GM13976 (cell line): ENCODE results near the gene LASP1.
"Not testable (repeated sequence)": the region's sequence is repeated elsewhere in the genome, so short reads cannot be mapped to it uniquely, and the experiment has no call there.

Experiments used
- DNase-seq: peaks from one replicate; pipeline ENCODE4 v3.0.0; 2012; ENCODE audit warnings: low spot score
- in situ Hi-C: fragments of 300-500 bp; cut with MboI; formaldehyde crosslinking; loops from one replicate; pipeline ENCODE4 v1.12.0; 2022; ENCODE audit warnings: low sequenced_read_pairs, mixed read lengths, inconsistent platforms; ENCODE audit not compliant: unreplicated experiment
- TF ChIP-seq, protein P1 (sequence below): IDR thresholded peaks from 2 replicates; pipeline ENCODE4 v1.5.1; 2012; ENCODE audit warnings: borderline replicate concordance, mild to moderate bottlenecking; ENCODE audit not compliant: insufficient read depth; ENCODE audit errors: extremely low read depth, missing control alignments, control extremely low read depth

LASP1 gene

DNA sequence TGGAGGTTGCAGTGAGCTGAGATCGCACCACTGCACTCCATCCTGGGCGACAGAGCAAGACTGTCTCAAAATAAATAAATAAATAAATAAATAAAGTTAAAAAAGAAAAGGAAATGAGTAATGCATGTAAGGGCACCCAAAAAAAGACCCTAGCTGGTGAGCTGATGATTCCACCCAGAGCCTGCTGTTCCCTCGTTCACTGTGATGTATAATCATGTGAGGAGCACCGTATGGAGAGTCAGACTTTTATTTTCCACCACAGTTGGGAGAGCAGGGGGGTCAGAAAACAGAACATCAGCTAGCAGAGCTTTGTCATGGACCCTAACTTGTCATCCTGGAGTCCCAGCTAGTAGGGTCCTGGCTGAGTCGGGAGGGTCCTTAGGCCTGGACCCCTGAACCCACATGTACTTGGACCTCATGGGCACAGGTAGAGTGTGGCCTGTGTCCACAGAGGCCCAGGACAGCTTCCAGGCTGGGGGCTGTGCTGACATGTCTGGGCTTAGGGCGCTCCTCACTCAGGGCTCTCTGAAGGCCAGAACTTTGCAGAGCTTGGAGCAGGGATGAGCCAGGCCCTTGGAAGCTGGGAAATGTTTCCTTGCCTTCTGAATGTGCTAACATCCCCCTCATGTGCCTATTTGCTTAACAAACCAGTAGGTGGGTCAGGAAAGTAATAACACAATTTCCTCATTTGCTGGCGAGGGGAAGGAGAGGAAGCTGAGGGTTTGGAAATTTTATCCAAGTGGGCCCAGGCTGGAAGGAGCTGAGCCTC lies 36.8 kb downstream of the LASP1 start:
- TF ChIP-seq, protein P1, sequence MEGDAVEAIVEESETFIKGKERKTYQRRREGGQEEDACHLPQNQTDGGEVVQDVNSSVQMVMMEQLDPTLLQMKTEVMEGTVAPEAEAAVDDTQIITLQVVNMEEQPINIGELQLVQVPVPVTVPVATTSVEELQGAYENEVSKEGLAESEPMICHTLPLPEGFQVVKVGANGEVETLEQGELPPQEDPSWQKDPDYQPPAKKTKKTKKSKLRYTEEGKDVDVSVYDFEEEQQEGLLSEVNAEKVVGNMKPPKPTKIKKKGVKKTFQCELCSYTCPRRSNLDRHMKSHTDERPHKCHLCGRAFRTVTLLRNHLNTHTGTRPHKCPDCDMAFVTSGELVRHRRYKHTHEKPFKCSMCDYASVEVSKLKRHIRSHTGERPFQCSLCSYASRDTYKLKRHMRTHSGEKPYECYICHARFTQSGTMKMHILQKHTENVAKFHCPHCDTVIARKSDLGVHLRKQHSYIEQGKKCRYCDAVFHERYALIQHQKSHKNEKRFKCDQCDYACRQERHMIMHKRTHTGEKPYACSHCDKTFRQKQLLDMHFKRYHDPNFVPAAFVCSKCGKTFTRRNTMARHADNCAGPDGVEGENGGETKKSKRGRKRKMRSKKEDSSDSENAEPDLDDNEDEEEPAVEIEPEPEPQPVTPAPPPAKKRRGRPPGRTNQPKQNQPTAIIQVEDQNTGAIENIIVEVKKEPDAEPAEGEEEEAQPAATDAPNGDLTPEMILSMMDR, result no peak
- in situ Hi-C loops, result no loop called here
- DNase-seq, result no peak

DNA sequence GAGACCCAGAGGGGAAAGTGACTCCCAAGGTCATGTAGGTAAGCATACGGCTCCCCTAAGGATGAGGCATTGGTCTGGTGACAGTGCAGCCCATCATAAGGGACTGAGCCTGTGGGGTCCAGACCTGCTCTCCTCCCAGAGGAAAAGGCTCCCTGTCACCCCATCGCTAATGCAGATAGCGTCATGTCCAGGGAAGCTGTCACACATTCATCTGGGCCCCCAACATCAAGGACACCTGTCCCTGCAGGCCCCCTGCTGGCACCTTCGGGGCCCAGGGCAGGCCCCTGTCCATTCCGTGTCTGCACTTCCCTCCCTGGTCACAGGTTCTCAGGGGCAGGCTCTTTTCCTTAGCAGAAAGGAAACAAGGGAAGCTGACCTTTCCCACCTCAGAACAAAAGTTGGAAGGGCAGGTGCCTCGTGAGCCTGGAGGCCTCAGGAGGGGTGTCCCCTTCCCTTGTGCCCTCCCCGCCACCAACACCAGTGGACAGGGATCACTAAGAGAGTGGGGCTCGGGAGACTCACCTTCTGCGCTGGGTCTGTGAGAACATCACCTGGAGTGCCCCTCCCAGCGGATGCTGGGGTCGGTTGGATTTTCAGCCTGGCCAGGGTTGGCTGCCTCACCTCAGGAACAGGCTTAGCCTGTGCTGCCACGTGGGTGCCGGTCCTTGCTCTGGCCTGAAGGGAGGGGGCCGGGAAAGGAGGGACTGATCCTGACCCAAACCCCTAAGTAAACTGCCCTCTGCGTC lies 38.2 kb downstream of the LASP1 start:
- no peak for DNase-seq
- TF ChIP-seq, protein P1, result no peak
- in situ Hi-C loops, result no loop called here

DNA sequence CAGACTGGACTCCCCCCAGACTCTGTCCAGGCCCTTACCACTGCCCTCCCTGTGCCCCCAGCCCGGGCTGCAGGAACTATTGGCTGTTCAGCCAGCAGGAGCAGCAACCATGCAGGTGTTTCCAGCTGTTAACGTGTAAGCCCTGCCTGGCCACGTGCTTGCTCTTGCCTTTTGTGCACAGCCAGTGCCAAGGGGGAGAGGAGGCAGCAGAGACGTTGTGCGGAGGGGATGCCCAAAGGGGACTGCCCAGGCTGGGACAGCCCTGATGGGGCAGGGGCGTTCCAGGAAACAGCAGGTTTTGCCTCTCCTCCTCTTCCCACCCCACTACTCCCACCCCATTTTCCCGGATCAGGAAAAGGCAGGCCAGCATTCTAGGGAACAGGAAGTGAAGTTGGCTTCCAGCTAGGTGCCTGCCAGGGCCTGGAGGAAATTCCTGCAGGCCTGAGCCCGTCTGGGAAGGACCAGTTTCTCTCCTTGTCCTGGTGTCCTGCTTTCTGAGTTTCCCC lies 38.9 kb downstream of the LASP1 start:
- no peak for DNase-seq
- TF ChIP-seq, protein P1, result no peak
- in situ Hi-C loops, result no loop called here

DNA sequence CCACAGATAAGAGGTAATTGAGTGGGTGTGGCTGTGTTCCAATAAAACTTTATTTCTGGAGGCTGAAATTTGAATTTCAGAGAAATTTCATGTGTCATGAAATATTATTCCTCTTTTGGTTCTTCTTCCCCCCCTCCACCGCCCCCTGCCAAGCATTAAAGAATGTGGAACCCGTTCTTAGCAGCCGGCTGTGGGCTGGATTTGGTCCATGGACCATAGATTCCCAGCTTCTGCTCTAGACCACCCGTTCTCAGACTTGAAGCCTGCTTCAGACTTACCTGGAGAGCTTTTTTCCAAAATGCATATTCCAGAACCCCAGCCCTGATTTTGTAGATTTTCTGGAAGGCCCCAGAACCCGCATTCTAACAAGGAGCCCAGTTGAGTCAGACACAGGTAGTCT lies 40.5 kb downstream of the LASP1 start:
- in situ Hi-C loops, result no loop called here
- TF ChIP-seq, protein P1, result no peak
- no peak for DNase-seq

DNA sequence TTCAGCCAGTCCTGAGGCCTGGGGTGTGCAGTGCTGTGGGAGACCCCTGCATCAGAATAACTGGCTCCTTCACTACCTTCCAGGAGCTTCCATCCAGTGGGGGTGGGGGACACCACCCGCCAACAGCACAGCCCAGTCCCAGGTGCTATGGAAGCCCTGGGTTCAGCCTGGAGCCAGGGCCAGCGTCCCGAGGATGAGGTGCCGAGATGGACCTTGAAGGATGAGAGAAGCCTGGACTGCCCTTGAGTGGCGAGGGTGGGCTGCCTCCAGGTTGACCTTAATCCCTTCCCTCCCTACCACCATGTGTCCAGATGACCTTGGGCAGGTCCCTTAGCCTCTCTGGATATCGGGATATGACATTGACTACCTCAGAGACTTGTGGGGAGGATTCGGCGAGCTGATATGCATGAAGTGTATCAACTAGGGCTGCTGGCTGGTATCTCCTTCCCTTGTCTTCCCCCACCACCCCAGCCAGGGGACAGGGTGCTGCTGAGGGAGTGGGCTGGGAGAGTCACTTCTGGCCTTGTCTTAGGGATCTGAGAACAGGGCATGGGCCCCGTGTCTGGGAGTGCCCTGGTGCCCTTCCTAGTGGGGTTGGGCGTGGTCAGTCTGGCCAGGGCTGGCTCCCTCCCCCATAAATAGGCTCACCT lies 41.3 kb downstream of the LASP1 start:
- DNase-seq, result peak; percentile 23
- TF ChIP-seq, protein P1, result no peak
- in situ Hi-C loops, result no loop called here

DNA sequence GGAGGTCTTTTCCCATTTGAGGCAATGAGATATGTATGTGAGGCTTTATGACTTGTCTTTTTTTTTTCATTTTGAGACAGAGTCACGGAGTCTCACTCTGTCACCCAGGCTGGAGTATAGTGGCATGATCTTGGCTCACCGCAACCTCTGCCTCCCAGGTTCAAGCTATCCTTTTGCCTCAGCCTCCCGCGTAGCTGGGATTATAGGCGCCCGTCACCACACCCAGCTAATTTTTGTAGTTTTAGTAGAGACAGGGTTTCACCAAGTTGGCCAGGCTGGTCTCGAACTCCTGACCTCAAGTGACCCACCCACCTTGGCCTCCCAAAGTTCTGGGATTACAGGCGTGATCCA lies 41.8 kb downstream of the LASP1 start:
- in situ Hi-C loops, DNase-seq: not testable (repeated sequence)

DNA sequence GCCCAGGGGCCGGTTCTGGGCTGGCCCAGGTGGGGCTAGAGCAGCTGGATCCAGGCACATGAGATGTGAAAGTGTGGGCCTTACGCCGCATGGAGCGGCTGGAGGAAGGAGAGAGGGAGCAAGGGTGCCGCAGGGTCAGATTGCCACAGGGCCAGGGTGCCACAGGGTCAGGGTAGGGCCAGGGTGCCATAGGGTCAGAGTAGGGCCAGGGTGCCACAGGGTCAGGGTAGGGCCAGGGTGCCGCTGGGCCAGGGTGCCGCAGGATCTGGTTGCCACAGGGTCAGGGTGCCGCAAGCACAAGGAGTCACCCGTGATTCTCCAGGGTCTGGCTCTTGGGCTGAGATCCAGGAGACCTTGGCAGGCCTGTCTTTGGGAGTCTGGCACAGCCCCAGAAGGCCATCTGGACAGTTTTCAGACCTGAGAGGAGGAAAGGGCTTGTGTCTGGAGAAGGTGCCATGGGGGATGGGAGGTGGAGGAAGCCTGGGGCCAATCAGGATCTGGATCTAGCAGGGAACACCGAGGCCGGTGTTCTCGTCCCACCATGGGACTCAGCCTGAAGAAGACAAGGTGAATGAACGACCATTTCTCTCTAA lies 42.5 kb downstream of the LASP1 start:
- DNase-seq, result peak; percentile 16
- TF ChIP-seq, protein P1, result no peak
- in situ Hi-C loops, result no loop called here
